Left ventricle myocardium inferior (tissue), 1 donor: Measurements from ENCODE around the gene FGF22. TPM values are rescaled to one million over a fixed set of nuclear protein-coding genes. Genes with fewer than 3 reads are reported as not detected.
"Not testable (repeated sequence)": the region's sequence is repeated elsewhere in the genome, so short reads cannot be mapped to it uniquely, and the experiment has no call there.

Experiments
- DNase-seq: peaks from one replicate; pipeline ENCODE4 v3.0.0-alpha.2; 2020
- H3K27ac ChIP-seq: fragments of 200-600 bp; replicated peaks from 2 replicates; pipeline ENCODE4 v1.8.0; 2021
- H3K27me3 ChIP-seq: fragments of 200-600 bp; 2 replicates; pipeline ENCODE4 v1.8.0; 2021; ENCODE audit warnings: low read depth
- H3K36me3 ChIP-seq: fragments of 200-600 bp; 2 replicates; pipeline ENCODE4 v1.8.0; 2021
- H3K4me1 ChIP-seq: fragments of 200-600 bp; 2 replicates; pipeline ENCODE4 v1.8.0; 2021
- H3K4me3 ChIP-seq: fragments of 200-600 bp; 2 replicates; pipeline ENCODE4 v1.8.0; 2021; ENCODE audit warnings: mild to moderate bottlenecking, moderate library complexity
- H3K9me3 ChIP-seq: fragments of 200-600 bp; replicated peaks from 2 replicates; pipeline ENCODE4 v1.8.0; 2021
- intact Hi-C: fragments of 100-400 bp; cut with micrococcal nuclease; formaldehyde crosslinking; loops from one replicate; pipeline ENCODE4 v1.11.0; 2022
- total RNA-seq: library from RNA; stranded (reverse); fragmentation: NEBNext Ultra II Directional; extraction: Animal tissue kit (Norgen Biotek cat#: 25700); gene quantifications from one replicate; pipeline ENCODE4 v1.2.1, GENCODE V29; 2021
- TF ChIP-seq, protein P1 (sequence below): fragments of 200-600 bp; IDR thresholded peaks from 2 replicates; pipeline ENCODE4 v1.8.0; 2021; ENCODE audit warnings: antibody characterized with exemption, mild to moderate bottlenecking, borderline replicate concordance
- donor health status: DM: no; HTN: yes; CAD: no; lungs with severe emphysema.

Gene FGF22
- total RNA-seq, 1 donor from 2014 or later = not detected

GRCh38 chr19:618674-619285 lies 20.9 kb upstream of the FGF22 start:
- H3K36me3 ChIP-seq = peaks cover 68% of the 10 kb centered on the region
- no peaks in the 10 kb centered on the region for H3K9me3 ChIP-seq
- H3K4me1 ChIP-seq = peaks cover 2% of the 10 kb centered on the region
- DNase-seq = no peak
- no peak overlapping the region for H3K4me3 ChIP-seq
- TF ChIP-seq, protein P1, sequence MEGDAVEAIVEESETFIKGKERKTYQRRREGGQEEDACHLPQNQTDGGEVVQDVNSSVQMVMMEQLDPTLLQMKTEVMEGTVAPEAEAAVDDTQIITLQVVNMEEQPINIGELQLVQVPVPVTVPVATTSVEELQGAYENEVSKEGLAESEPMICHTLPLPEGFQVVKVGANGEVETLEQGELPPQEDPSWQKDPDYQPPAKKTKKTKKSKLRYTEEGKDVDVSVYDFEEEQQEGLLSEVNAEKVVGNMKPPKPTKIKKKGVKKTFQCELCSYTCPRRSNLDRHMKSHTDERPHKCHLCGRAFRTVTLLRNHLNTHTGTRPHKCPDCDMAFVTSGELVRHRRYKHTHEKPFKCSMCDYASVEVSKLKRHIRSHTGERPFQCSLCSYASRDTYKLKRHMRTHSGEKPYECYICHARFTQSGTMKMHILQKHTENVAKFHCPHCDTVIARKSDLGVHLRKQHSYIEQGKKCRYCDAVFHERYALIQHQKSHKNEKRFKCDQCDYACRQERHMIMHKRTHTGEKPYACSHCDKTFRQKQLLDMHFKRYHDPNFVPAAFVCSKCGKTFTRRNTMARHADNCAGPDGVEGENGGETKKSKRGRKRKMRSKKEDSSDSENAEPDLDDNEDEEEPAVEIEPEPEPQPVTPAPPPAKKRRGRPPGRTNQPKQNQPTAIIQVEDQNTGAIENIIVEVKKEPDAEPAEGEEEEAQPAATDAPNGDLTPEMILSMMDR = no peak
- intact Hi-C loops = no loop called here
- peaks cover 20% of the 10 kb centered on the region for H3K27me3 ChIP-seq
- H3K27ac ChIP-seq = no peak overlapping the region

GRCh38 chr19:619286-620002 lies 20.2 kb upstream of the FGF22 start:
- no peak overlapping the region for H3K27ac ChIP-seq
- TF ChIP-seq, protein P1 = no peak
- DNase-seq = no peak
- H3K4me3 ChIP-seq = no peak overlapping the region
- H3K4me1 ChIP-seq = peaks cover 2% of the 10 kb centered on the region
- peaks cover 20% of the 10 kb centered on the region for H3K27me3 ChIP-seq
- peaks cover 73% of the 10 kb centered on the region for H3K36me3 ChIP-seq
- intact Hi-C loops = no loop called here
- H3K9me3 ChIP-seq = no peaks in the 10 kb centered on the region

DNA sequence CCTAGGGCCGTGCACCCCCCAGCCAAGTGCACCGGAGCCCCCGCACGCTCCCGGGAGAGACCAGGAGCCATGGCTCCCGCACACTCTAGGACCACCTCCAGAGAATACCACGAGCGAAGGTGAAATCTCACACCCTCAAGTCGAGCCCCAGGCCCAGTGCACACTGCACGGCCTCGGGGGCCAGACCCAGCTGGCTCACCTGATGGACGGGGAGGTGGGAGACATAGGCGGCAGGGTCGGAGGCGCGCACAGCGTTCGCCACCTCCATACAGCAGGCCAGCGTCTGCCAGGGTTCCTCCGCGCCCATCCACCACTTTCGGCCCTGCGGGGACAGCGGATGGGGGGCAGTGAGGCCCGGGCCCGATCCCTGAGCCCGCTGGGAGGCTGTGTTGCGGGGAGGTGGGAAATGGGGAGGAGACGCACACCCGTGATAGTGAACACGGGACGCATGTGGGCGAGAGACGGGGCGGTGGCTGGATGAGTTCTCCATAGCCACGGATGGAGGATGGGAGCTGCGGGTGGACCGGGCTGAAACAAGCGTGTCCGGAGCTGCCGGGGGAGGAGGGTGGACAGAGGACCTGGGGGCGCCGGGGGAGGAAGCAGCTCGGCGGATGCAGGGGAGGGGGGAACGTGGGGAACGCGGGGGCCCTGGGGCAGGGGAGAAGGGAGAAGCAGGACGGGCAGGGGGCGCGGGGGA lies 19.4 kb upstream of the FGF22 start:
- TF ChIP-seq, protein P1 = no peak

DNA sequence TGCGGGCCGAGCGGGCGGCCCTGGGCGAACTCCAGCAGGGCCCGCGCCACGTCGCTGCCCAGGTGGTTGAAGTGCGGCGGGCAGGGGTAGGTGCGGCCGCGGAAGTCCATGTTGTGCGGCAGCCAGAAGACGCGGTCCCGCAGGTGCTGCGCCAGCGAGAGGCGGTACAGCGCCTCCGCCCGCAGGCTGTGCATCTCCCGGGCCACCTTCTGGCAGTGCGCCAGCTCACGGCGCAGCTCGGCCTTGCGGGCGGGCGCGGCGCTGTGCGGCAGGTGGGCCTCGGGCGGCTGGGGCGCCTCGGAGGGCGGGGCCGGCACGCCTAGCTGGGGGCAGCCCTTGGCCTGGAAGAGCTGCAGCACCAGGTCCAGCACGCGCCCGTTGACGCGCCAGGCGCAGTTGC lies 18.5 kb upstream of the FGF22 start:
- intact Hi-C loops, DNase-seq, H3K4me1 ChIP-seq, H3K4me3 ChIP-seq, H3K27ac ChIP-seq, H3K9me3 ChIP-seq, H3K27me3 ChIP-seq: not testable (repeated sequence)
- H3K36me3 ChIP-seq = peaks cover 90% of the 10 kb centered on the region

More for the DNA sequence above, 19.4 kb upstream of the FGF22 start:
- no peak overlapping the region for H3K4me3 ChIP-seq
- H3K36me3 ChIP-seq = peaks cover 81% of the 10 kb centered on the region
- DNase-seq = no peak
- H3K27ac ChIP-seq = no peak overlapping the region
- intact Hi-C loops = no loop called here
- peaks cover 2% of the 10 kb centered on the region for H3K4me1 ChIP-seq
- H3K9me3 ChIP-seq = no peaks in the 10 kb centered on the region
- H3K27me3 ChIP-seq = peaks cover 14% of the 10 kb centered on the region

DNA sequence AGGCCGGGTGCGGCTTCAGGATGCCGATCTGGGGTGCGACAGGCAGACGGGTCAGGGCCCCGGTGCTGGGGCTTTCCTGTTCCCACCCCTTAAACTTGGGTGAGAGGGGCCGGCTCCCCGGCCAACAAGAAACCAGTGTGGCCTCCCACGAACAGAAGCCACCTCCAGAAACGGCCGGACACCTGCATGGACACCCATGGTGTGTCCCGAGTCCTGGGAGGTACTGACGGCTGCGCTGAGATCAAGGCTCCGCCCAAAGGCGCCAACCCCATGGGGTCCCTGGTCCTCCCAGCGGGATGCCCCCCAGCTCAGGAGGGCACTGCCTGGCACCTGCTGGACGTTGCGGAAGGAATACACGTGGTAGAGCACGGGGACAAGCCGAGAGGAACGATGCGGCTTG lies 17.9 kb upstream of the FGF22 start:
- no peak overlapping the region for H3K27ac ChIP-seq
- H3K36me3 ChIP-seq = peaks cover 91% of the 10 kb centered on the region
- TF ChIP-seq, protein P1 = no peak
- H3K27me3 ChIP-seq = peaks cover 4% of the 10 kb centered on the region
- DNase-seq = no peak
- intact Hi-C loops = no loop called here
- H3K9me3 ChIP-seq = no peaks in the 10 kb centered on the region
- H3K4me3 ChIP-seq = no peak overlapping the region
- no peaks in the 10 kb centered on the region for H3K4me1 ChIP-seq

DNA sequence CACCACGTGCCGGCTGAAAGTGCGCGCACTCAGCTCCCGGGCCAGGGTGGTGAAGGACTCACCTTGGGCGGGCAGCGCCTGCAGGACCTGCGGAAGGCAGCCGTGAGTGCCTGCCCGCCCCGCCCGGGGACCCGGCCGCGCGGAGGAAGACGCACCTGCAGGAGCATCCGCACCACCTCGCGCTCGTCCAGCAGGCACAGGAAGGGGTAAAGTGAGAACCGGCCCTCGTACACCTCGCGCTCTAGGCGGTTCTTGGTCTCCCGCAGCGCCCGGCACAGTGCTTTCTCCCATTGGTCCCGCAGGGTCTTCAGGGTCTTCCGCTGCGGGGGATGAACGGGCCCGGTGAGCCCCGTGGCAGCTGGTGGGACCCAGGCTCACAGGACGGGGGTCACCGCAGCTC lies 17.0 kb upstream of the FGF22 start:
- H3K36me3 ChIP-seq = peaks cover 87% of the 10 kb centered on the region
- no peak overlapping the region for H3K4me3 ChIP-seq
- H3K27ac ChIP-seq = no peak overlapping the region
- H3K4me1 ChIP-seq = no peaks in the 10 kb centered on the region
- H3K9me3 ChIP-seq = no peaks in the 10 kb centered on the region
- no peaks in the 10 kb centered on the region for H3K27me3 ChIP-seq
- DNase-seq = no peak
- TF ChIP-seq, protein P1 = no peak
- intact Hi-C loops = no loop called here
